ENCODE results near the gene LDHAL6B.
"Not testable (repeated sequence)": the region's sequence is repeated elsewhere in the genome, so short reads cannot be mapped to it uniquely, and the experiment has no call there.

LDHAL6B gene
- 0 reads per million in 2 donors for total RNA-seq

DNA sequence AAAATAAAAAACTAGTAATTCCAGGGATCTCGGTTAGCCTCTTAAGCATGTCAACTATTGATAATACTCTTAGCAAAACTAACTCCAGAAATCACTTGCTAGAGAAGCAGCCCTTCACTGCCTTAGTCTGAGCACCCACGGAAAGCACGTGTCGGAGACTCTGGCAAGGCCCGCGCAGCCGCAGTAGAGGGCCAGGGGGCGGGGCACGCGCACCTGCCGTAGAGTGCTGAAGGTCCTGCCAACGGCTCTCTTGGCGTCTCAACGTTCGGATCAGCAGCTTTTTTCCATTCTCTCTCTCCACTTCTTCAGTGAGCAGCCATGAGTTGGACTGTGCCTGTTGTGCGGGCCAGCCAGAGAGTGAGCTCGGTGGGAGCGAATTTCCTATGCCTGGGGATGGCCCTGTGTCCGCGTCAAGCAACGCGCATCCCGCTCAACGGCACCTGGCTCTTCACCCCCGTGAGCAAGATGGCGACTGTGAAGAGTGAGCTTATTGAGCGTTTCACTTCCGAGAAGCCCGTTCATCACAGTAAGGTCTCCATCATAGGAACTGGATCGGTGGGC, at the start of gene LDHAL6B:
Gene LDHAL6B (plus strand): TSS at position 221 of the 561 bp plus-strand sequence. CDS start 98 bp downstream, at position 319.
- DNase-seq: no peak

DNA sequence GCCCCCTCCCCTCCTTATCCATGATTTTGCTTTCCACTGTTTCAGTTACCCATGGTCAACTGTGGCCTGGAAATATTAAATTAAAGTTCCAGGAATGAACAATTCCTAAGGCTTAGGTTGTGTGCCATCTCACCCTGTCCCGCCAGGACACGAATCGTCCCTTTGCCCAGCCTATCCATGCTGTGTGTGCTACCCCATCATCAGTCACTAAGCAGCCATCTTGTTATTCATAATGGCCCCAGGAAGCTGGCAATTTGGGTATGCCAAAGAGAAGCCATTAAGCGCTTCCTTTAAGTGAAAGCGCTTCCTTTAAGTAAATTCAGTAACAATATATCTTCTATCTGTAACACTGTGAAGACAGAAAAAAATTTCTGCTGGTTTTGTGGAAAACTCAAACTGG, 49.2 kb upstream of the LDHAL6B start:
- DNase-seq: no peak

DNA sequence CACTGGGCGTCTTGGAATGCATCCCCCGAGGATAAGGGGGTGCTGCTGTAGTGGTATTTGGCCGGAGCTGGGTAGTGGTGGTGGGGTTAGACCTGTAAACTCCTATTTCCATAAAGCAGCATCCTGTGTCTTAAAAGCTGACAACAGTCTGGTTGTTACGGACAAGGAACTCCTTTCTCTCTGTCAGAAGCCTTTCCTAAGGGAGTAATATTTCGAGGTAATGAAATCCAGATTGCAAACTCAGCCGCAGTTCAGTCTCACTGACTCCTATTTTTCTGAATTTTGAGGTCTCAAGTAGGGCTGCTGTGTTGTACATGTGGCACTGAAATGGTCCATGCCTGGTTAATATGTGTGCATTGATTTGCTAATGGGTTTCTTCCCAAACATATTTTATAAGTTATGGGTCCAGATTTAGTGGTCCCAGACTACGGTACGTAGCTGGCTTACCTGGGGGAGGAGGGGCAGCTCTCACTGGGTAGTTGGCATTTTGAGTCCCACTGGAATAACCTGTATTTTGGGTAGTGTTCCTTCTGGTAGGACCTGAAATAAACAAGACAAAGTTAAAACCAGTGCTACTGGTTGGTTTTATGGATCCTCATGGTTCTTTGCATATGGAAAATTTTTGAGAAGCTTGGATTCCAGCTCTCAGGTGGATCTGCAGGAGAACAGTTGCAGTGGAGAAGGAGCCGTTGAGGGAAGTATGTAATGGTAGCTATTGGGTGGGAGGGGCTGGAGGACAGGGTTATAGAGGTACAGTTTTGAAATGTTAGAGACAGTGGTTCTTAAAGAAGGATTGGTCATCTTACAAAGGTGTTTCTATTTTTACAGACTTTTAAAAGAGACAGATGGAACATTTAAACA, 48.6 kb upstream of the LDHAL6B start:
- DNase-seq: no peak

DNA sequence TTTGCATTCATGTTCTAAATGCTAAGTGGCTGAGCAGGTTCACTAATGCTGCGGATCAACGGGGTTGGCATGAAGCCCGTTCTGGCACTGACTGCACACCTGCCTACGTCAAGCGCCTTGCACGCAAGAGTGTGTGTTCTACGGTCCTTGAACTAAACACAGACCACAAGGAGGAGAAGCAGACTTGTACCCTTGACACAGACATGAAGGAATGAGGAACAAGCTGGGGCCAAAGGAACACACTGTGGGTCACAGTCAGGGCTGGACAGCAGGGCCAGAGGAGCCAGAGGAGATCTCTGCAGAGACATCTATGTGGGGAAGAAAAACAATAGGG, 48.0 kb upstream of the LDHAL6B start:
- no peak for DNase-seq

DNA sequence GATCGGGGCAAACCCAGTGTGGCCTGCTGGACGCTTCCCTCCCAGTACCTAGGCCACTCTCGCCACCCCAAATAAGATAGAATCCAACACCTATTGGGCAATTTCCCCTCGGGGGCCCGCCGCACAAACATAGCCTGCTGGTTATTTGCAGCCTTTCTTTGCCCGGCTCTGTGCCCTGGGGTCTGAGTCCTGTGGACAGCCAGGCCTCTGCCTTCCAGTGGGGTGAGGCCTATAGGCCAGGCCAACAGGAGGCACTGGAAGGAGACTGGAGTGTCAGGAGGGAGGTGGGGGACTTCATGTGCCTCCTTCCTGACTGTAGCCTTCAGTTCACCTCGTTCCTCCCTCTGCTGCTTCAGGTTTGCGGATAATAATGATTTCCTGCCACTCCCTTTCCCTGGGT, 47.4 kb upstream of the LDHAL6B start:
- DNase-seq: no peak

DNA sequence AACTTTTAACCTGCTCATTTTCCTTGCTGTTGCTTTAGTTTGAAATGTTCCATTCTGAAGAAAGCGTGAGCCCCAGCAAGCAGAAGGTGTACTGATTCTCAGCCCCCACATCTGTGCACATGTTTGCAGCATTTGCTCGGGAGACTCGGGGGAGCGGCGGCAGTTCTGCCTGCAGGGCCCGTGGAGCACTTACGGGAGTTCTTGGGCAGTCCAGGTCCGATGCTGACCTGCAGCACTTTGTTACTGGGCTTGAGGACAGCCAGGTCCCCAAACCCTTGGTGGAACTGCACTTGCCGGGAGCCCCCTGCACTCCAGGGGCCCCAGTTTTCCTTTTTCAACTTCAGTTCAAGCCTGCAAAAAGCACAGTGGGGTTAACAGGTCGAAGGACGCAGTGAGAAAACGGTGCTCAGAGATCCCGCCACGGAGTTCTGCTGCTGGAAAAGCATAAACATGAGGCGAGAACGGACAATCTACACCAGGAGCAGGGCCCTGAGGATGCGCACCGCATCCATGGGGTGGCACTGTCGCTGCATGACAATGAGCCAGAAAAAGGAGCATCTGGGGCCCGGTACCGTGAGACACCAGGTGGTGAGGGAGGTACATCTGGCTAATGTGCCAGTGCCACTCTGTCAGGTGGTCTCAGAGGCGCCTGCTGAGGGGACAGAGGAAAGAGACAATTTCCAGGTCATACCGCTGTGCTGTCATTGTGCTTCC, 45.6 kb upstream of the LDHAL6B start:
- DNase-seq: no peak

DNA sequence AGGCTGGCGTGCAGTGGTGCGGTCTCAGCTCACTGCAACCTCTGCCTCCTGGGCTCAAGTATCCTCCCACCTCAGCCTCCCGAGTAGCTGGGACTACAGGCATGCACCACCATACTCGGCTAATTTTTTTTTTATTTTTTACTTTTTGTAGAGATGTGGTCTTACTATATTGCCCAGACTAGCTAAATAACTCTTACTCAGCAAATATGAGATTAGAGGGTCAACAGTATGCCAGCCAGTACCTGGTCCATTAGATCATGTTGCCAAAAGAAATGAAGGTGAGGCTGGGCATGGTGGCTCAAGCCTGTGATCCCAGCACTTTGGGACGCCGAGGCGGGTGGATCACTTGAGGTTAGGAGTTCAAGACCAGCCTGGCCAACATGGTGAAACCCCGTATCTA, 44.6 kb upstream of the LDHAL6B start:
- not testable (repeated sequence) for DNase-seq

DNA sequence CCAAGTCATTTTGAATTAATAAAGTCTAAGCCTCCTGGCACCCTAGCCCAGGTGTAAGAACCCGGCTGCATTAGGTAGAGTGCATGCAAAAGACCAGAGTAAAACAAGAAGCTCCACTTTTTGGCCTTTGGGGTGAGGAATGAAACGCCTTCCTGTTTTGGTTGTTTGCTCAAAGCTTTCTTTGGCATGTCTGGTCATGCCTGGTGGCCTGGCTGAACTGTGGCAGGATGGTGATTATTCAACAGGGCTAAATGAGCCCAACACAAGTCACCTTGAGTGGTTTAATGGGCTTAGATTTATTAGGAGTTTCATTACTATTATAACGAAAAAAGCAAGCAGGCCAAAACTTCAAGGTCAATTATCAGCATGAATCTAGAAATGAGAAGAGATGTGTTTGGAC, 40.9 kb upstream of the LDHAL6B start:
- no peak for DNase-seq

DNA sequence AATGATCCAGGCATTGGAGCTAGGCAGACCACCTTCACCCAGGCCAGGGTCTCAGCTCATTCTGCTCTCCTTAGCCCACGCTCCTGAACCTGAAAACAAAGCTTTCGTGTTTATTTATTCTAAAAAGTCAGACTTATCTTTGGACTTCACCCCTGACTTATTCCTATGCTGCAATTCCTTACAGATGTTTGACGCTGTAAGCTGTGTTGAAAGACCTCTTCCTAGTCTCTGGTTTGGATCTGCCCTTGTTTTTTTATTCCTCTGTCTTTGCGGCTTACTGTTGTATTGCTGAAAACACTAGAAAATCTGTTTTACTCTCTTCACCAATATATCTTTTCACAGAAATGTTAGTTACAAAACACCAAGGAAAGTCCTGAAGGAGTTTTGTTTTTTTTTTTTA, 40.5 kb upstream of the LDHAL6B start:
- no peak for DNase-seq

DNA sequence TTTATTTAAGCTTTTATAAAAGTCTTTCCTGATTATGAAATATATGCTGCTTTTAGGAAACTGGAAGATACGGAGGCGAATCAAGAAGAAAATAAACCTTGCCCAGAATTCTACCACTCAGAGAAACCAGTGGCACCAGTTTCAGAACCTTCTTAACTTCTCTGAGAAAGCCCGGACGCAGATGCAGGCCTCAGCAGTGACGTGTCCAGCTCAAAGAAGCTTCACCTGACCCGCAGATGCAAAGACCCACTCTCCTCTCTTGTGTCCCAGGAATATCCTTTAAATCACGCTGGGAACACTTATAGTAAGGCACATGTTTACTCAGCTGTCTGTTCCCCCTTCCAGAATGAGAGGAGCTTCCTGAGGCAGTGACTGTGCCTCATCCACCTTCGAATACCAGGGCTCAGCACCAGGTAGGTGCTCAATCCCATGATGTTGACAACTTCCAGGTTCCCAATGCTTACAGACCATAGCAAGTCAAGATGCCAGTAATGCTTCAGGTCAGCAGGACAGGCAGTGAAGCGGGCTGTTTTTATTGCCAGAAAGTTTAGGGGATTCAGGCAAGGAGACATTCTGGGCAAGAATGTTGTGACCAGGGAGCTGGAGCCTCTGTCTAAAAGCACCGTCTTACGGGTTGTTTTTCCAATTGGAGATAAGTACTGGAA, 39.9 kb upstream of the LDHAL6B start:
- no peak for DNase-seq

DNA sequence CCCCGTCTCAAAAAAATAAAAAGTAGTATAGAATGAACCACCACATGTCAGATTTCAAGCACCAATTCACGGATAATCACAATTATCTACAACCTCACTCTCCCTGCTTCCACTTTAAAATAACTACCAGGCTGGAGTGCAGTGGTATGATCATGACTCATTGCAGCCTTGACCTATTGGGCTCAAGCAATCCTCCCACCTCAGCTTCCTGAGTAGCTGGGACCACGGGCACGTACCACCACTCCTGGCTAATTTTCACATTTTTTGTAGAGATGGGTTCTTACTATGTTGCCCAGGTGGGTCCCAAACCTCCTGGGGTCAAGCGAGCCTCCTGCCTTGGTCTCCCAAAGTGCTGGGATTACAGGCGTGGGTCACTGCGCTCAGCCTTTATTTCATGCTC, 38.1 kb upstream of the LDHAL6B start:
- DNase-seq: no peak

DNA sequence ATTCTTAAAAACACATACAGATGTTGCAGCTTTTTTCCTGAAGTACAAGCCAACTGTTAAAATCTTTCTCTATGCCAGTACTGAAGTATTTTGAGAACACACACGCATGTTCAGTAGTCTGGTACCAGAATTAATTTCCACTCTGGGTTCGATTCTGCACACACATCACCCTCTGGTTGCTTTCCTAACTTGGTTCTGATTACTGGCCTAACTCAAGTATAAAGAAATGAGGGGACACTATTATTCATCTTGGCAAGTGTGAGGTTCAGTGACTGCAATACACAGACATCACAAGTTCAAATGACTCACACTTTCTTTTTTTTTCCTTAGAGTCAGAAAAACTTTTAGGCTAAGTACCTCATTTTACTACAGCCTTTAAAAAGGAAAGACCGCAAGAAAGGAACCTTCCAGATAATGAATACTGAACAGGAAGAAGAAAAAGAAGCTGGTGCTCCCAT, 37.4 kb upstream of the LDHAL6B start:
- DNase-seq: no peak

DNA sequence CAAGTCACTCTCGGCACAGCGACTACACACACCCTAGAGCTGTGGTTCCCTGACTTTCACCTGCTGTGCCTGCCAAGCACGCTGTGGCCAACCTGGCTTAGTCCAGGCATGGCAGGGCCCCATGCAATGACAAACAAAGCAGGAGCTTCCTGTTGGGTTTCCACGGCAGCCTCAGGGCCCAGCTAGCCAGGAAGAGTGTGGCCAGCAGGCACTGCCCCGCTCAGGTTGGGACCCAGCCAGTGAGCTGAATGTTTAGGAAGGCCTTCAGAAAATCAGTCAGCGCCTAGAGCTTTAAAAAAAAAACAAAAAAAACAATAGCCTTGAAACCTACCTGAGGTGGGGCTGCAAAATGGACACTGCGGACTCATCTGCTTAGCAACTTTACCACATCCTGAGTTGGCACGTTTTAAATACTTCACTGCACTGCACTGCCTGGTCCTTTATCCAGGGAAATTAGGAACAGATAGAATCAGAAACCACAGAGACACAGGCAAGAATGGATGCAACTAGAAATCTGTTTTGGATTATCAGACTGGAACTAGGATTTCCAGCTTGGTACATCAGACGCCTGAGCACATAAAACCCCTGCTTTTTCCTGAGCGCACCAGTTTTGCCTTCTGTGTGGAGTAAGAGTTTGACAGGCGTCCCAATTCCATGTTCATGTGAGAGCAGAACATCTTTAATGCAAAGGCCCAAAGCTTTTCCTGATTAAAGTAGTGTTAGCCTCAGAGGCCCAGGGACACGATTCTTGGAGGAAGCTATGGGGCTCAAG, 36.2 kb upstream of the LDHAL6B start:
- no peak for DNase-seq

DNA sequence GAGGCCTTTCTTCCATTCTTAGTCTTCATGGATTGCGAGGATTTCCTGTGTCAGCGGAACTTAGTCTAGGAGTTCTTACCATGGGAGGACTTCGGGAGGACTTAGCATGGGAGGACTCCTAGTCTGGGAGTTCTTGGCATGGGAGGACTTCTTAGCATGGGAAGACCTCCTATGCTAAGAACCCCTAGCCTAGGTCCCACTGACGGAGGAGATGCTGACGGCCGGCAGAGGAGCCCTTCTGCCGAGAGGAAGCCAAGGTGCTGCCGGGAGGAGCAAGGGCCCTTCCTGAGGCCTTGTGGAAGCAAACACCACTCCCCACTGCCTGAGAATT, 35.6 kb upstream of the LDHAL6B start:
- DNase-seq: no peak

DNA sequence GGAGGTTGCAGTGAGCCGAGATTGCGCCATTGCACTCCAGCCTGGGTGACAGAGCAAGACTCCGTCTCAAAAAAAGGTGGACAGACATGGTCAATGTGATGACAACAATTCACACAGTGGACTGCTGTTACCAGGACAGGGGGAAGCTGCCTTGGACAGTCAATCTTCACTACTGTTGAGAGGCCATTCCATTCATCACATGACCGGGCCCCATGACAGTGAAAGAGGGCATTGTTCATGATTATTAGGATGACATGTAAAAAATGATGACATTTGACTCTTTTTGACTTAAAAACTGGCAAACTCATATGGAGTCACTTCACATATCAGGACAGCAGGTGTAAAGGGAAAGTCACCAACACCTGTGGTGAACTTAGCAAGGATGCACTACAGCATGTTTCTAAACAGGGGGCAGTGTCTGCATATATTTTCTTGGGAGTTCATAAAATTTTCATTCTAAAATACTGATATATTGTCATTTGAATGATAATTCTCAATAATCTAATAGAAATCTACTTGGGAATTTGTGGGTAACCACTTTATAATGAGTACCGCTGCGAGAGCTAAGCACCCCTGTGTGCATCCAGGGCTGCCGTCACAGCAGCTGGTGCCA, 34.2 kb upstream of the LDHAL6B start:
- DNase-seq: no peak

DNA sequence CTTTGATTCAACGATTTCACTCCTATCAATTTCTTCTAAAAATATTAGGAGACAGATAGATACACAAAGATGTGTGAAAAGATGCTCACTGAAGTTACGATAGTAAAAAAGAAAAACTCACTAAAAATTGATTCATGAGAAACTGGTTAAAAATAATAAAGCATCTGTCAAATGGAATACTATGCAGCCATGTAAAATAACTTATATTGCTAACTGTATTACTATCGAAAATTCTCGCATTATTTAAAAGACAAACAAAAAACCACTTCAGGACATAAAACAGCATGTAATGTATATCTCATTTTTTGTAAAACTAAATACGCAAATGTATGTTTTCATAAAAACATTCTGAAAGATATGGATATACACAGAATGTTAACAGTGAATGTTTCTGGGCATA, 33.4 kb upstream of the LDHAL6B start:
- DNase-seq: no peak

DNA sequence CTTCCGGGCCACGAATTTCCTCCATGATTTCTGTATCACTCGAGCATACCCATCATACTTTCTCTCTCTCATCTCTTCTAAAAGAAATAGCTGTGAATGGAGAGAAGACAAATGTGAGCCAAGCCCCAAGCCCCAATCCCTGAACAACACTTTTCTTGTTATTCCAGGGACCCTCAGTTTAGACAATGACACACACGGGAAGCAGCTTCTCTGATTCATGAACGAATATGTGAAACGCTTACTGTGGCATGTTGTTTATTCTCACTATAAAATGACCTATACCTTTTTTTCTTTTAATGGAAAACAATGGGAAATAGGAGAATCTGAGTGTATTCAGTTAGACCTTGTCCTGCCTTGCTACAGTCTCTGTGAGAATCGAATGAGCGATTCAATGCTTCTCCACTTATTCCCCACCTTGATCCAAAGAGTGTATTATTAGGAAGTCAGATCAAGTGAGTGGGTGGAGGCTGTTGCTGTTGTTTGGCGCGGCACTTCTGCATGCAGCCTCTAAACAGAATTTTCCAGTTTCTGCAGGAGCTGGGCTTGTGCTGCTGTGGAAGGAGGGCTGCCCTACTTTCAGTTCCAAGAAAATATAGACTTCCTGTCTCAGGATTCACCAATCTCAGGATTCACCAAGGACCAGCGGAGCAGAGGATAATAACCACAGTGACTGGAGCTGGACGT, 32.4 kb upstream of the LDHAL6B start:
- DNase-seq: no peak

DNA sequence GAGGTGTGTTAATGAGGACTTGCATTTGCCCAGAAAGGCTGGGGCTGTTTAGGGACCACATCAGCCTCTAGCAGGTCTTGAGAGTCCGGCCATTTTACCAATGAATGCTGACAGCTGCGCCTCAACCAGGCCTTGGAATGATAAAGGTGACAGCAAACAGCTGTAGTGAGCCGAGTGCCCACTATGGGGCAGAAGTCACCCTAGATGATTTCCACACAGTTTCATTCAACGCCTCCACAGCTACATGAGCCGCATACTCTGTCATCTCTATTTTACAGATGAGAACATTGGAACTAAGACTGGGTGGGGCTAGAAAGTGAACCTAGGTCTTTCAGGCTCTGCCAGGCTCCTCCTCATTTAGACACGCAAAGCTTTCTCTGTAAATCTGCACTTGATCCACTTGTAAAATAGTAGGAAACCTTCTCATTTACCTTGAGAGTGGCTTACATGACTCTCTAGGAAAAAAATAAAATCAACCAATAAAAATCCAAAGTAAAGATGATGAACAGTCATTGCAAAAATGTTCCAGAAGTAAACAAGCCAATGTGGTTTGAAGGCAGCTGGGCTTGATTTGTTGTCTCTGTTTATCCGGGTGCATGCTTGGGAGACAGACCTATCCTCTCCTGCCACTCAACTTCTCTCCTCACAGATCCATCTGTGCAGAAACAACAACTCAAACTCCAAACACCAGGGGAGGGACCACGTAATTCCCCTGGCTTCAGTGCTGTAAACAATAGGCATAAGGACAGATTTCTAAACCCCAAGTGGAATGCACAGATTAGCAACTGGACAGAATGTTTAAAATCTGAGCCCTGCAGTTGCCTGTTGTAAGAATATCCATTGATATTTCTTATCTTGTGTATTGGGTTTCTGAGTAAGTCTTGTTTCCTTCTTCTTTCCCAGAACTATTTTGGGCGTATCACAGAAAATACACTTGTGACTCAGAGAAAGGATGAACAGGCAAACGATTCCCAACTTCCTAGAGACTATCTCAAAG, 31.5 kb upstream of the LDHAL6B start:
- no peak for DNase-seq

DNA sequence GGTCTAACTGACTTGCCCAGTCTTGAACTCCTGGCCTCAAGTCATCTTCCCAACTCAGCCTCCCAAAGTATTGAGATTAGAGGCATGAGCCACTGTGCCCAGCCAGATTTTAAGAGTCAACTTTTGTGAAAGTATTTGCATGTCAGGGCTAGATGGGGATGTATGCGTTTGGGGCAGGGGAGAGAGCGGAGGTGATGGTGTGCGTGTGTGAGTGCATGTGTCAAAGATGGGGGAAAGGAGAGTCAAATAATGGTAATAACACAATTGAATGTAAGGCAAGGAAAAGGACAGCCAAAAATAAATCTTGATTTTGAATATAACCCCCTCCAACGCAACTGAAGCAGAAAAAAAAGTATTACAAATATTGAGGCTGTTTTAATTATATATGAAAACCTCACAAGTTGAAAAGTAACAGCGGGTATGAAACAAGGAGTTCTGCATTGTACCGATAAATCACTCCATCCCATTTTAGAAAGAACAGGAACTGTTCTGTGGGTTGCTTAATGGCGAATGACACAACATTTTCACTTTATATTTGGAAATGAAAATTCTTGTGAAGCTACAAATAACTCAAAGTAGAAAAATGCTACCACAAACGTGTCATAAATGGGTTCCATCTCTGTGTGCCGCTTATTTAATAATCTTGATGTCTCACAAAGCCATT, 29.9 kb upstream of the LDHAL6B start:
- no peak for DNase-seq

DNA sequence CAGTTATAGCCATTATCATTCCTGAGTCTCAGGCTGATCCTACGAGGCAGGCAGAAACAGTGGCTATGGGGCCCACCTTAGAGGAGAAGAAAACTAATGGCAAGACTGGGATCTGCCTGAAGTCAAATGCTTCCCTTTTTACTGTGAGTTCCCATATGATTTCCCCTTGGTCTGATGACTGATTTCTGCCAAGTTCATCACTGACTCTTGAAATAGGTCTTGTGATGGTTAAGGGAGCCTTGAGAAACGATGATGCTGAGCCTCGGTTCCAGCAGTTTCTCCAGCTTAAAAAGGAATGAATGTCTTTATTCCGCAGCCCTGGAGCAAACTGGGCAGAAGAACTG, 29.4 kb upstream of the LDHAL6B start:
- no peak for DNase-seq

All from T-helper 9 cell (primary cell).